ENCODE measurements around the gene GNAL.
"Not testable (repeated sequence)": the region's sequence is repeated elsewhere in the genome, so short reads cannot be mapped to it uniquely, and the experiment has no call there.

Gene GNAL

DNA sequence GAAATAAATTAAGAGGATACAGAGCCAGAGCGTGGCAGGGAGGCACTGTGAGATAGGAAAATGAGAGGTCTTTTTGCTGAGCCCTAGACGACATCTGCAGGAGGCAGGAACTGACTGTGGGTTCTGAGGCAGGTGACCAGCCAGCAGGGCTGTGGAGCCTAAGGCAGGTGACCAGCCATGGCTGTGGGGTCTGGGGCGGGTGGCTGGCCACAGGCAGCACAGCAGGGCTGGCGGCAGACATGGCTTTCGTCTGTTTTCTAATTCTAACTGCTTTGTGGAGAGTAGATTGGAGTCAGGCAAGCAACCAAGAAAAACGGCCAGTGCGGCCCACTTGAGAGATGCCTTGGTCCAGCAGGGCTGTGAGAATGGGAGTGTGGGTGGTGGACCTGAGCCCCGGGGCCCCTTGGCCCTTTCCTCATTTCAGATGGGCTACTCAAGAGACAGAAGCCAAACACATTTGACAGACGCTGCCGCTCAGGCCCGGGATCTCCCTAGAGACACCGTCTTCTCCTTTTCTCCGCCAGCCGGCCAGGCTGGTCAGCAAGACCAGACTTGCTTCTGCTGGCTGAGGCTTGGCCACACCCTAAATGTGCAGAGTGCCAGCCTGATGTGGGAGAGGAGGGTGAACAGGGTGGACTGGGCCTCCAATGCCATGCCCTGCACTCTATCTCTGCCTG is 19.7 kb upstream of the GNAL start:
- no peak for DNase-seq (ENCODE audit: low spot score)

DNA sequence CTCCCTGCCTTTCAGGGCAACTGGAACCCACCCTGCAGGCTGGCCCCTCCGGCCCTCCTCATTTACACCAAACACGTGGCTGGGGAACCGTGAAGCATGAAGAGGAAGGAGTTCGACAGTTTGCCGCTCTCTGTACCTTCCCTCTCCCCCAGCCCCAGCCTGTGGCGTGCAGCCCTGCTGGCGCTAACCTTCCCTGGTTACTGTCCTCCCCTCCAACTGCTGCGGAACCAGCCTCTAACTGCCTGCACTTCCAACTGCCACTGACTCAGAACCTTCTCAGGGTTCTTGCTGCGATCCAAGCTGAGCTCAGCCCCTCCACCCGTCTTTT is 19.2 kb upstream of the GNAL start:
- no peak for DNase-seq (ENCODE audit: low spot score)

DNA sequence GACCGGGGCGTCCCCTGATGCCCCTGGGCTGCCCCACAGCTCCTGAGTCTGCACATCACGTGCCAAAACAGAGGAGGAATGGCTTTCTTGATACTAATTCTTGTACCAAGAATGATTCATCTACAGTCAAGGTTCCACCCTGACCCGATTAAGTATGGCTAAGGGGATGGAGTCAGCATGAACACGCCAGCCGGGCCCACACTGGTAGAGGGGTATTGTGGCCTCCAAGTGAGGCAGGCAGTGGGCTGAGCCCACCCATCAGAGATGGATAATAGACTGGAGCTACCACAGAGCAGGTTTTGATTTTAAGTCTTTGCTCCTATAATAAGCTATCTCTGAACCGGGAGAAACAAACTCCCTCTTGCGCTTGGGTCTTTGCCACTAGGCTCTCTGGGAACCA is 17.9 kb upstream of the GNAL start:
- DNase-seq (ENCODE audit: low spot score): no peak

DNA sequence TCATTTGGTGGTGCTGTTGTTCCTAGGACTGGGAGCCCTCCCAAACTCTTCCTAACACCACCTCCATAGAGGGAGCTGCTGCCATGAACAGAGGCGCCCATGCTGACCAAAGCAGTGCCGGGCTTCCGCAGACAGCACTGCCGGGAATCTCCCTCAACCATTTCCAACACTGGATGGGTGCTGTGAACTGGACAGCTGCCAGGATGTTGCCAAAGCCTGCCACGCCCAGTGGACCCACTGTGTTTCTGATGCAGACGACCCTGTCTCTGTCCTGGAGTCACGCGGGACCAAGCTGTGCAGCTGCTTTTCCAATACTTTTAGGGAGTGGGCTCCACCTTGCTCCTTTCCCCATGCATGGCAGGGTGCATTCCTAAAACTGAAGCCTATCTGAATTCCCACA is 16.9 kb upstream of the GNAL start:
- DNase-seq (ENCODE audit: low spot score): no peak

DNA sequence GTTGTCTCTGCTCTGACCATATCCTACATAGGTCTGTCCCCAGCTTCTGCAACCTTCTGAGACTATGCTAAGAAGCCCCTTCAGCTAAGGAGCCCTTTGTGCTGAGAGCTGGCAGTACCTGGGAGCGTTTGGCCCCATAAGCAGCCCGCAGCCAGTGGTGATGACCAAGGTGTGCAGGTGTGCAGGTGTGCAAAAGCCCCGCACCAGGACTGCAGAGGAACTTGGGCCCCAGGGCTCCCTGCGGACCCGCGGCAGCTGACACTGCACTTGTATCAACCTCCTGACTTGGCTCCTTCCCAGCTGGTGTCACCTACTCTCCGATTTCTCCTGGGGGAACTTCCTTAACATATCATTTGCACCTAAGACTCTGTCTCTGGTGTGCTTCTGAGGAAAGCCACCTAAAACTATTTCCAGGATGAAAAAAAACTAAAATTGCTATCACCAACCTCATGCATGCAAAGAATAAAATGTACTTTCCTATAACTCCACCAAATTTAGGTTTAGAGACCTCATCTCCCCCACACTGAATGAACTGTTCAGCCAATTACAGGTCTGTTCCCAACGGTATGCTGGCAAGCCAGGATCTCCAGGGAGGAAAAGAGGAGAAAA is 16.1 kb upstream of the GNAL start:
- DNase-seq (ENCODE audit: low spot score): no peak

DNA sequence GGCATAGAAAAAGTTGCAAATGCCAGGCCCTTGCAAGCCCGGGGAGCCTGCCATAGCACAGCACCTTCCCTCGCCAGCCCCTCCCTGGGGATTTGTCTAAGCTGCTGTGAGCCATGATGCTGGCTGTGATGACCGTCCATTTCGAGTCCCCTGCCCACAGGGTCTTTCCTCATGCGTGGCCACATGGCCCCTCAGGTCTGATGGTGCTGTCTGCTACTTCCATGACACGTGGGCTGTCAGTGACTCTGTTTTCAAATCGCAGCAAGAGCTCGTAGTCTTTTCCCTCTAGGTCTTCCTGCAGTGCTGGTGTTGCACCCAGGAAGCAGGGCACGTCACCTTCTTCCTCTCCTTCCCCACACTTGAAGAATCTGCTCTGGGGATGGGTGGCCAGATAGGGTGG is 15.5 kb upstream of the GNAL start:
- no peak for DNase-seq (ENCODE audit: low spot score)

DNA sequence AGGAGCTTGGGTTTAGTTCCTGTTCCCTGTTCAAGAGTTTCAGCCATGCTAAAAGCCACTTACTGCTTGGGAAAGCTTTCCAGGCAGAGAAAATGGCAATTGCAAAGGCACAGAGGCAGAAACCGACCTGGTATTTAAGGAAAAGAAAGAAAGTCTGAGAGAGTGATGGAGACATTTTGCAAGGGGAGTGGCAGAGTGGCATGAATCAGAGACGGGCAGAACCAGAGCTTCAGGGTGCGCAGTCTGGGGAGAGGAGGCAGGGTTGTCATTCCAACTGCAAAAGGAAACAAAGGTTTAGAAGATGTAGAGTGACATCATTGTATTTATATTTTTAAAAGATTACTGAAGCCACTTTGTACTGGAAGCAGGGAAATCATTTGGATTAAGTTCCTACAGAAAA is 14.9 kb upstream of the GNAL start:
- DNase-seq (ENCODE audit: low spot score): no peak

DNA sequence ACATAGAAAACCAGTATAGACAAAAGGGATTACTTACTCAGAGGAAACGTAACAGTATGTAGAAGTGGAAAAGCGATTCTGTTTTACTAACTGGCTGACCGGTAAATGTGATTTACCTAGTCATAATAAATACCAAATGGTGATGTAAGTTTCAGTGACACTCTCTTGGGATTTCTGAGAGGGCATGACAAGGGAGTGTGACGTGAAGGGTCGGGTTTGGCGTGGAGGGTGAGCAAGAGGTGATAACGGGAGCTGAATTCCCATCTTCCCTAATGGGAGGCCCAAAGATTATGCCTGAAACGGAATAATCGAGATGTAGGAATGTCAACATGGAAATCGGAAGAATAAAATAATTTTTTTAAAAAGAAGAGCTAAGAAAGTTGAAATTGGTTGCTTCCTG is 12.7 kb upstream of the GNAL start:
- no peak for DNase-seq (ENCODE audit: low spot score)

DNA sequence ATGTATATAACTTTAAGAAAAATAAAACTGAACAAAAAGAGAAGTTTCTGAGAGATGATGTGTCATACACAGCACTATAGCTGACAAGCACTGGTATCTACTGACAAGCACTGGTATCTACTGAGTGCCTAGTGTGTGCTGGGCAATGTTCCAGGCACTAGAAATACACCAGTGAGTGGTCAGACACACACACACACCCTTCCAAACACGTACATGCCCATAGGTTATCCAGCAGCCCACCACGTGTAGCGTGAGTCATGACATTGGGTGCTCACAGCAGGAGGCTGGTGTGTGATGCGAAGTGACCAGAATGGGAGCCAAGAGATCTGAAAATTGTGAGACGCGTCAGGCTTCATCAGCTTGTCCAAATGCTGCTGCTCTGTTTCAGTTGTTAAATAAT is 12.2 kb upstream of the GNAL start:
- DNase-seq (ENCODE audit: low spot score): no peak

DNA sequence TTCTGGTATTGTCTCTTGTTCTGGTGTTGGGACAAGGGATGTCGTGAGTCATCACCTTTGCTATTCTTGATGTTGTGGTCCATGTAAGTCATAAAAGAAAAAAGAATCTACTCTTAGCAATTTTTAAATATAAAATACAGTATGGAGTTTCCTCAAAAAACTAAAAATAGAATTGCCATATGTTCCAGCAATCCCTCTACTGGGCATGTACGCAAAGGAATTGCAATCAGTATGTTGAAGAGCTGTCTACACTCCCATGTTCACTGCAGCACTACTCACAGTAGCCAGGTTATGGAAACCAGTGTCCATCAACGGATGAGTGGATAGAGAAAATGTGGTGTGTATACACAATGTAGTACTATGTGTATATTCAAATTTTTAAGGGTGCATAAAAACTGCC is 10.9 kb upstream of the GNAL start:
- no peak for DNase-seq (ENCODE audit: low spot score)

DNA sequence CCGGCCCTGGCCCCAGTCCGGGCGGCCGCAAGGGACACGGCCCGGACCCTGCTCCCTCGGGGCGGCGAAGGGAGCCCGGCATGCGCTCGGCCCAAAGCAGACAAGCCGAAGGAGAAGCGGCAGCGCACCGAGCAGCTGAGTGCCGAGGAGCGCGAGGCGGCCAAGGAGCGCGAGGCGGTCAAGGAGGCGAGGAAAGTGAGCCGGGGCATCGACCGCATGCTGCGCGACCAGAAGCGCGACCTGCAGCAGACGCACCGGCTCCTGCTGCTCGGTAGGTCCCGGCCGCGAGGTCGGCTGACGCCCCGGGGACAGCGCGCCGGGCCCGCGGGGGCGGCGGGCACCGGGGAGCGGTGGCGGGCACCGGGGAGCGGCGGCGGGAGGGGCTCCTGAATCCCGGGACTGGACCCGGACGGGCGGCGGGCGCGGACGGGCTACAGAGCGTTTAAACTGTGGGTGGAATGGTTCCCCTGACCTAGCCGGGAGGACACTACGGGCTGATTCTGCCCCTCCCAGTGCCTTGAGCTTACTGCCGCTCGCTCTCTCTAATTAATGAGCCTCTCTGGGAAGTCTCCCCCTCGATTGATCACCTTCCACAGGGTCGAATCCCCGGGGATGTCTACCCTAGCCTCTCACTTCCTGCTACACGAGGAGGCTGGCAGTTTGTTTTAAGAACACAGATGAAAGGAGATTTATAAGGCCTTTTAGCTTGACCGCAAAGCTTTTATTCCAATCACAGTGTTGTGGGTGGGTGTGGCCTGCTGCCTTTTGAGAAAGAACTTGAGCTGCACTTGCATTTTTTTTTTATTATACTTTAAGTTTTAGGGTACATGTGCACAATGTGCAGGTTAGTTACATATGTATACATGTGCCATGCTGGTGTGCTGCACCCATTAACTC is 853 bp downstream of the GNAL start:
- DNase-seq (ENCODE audit: low spot score): no peak

DNA sequence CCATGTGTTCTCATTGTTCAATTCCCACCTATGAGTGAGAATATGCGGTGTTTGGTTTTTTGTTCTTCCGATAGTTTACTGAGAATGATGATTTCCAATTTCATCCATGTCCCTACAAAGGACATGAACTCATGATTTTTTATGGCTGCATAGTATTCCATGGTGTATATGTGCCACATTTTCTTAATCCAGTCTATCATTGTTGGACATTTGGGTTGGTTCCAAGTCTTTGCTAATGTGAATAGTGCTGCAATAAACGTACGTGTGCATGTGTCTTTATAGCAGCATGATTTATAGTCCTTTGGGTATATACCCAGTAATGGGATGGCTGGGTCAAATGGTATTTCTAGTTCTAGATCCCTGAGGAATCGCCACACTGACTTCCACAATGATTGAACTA is 1.6 kb downstream of the GNAL start:
- not testable (repeated sequence) for DNase-seq (ENCODE audit: low spot score)

DNA sequence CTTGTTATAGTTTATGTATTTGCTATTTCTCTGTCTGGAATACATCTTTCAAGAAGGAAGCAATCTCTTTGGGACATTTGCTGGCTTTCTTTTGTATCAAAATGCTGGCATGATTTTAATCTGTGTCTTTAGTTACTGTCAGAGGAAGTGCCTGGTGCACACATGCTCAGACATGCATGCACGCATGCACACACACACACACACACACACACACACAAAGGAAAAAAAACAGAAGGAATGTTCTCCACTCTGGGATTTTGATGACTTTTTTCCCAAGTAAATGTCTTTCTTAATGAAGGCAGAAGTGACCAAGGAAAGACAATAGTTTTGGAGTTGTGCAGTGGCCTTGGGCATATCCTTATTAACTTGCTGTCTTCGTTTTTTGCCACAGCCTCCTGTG is 6.7 kb downstream of the GNAL start:
- DNase-seq (ENCODE audit: low spot score): no peak

DNA sequence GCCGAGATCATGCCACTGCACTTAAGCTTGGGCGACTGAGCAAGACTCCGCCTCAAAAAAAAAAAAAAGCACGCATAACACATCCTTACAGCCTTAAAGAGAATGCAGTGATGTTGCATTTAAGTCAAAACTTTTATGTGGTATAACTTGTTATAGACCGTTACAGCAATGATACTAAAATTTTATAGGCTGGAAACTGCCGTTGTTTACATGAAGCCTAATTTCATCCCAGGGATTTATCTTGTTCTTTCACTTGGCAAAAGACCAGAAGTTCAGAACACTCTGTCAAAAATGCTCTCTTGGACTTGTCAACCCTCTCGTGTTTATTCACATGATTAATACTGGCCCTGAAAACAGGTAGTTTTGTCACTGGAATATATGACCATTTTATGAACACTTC is 7.4 kb downstream of the GNAL start:
- no peak for DNase-seq (ENCODE audit: low spot score)

DNA sequence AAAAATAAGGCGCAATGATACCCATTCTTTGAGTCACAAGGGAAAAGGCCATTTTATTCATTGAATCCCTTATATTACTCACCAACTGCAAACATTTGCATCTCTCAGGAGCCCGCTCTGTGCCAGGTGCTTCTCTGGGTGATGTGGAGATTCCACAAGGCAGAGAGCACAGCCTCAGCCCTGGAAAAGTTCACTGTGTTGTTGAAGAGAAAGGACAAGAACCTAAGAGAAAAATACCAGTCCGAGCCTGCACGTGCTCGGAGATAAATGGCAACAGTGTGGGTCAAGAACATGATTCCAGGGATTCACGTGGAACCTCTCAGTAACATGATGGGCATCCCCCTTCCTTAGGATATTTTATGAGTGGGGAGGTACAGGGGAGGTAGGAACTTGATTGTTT is 11.8 kb downstream of the GNAL start:
- no peak for DNase-seq (ENCODE audit: low spot score)

DNA sequence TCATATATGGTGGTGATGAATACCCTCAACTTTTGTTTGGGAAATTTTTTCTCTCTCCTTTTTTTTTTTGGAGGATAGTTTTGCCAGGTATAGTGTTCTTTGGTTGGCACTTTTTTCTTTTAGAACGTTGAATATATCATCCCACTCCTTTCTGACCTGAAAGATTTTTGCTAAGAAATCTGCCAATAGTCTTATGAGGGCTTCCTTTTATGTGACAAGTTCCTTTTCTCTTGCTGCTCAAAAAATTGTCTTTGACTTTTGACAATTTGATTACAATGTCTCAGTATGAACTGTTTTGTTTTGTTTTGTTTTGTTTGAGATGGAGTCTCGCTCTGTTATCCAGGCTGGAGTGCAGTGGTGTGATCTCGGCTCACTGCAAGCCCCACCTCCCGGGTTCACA is 21.5 kb downstream of the GNAL start:
- DNase-seq (ENCODE audit: low spot score): no peak

DNA sequence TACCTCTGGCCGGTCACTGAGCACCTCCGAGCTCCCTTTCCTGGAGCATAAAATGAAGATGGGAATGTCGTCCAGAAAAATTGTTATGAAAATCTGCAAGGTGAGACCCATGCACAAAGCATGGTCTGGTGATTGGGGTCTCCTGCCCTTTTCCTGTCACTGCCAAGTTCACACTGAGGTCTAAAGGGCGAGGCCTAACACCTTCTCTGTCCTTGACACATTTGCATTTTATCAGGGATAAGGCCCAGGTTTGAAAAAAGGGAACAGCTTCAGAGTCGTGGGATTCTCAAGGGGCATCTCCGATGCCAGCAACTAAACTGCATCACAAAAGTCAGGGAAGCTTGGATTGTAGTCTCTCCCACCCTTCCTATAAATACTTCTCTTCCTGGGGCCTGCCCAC is 24.7 kb downstream of the GNAL start:
- DNase-seq (ENCODE audit: low spot score): no peak

DNA sequence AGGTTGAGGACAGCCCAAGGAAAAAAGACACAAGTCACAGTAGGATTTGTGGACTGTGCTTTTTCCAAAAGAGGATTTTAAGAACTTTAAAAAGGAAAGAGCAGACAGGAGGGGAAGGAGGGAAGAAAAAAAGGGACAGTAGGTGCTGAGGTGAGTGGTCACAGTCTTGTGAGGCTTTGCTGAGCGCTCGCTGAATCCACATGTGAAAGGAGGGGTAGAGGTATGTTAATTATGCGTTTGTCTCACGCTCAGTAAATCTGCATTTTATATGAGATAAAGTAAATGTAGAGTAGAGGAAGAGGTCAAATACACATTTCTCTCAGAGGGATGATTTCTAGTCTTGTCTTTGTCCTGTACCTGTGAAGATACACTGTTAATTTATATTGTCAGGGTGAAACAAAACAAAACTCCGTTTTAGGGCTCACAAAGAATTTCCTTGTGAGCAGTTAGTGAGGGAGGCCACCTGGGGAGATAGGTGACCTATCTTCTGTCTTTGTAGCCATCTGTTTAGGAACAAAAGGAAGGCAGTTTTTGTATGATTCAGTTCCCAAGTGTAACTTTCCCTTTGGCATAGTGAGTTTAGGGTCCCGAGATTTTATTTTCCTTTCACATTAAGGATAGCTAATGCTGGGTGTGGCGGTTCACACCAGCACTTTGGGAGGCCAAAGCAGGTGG is 25.3 kb downstream of the GNAL start:
- no peak for DNase-seq (ENCODE audit: low spot score)

DNA sequence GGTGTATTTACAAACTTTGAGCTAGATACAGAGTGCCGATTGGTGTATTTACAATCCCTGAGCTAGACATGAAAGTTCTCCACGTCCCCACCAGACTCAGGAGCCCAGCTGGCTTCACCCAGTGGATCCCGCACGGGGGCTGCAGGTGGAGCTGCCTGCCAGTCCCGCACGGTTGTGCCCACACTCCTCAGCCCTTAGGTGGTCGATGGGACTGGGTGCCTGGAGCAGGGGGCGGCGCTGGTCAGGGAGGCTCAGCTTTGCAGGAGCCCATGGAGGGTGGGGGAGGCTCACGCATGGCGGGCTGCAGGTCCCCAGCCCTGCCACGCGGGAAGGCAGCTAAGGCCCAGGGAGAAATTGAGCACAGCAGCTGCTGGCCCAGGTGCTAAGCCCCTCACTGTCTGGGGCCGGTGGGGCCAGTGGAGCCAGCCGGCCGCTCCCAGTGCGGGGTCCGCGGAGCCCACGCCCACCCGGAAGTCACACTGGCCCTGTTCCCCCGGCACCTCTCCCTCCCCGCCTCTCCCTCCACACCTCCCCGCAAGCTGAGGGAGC is 27.8 kb downstream of the GNAL start:
- not testable (repeated sequence) for DNase-seq (ENCODE audit: low spot score)

DNA sequence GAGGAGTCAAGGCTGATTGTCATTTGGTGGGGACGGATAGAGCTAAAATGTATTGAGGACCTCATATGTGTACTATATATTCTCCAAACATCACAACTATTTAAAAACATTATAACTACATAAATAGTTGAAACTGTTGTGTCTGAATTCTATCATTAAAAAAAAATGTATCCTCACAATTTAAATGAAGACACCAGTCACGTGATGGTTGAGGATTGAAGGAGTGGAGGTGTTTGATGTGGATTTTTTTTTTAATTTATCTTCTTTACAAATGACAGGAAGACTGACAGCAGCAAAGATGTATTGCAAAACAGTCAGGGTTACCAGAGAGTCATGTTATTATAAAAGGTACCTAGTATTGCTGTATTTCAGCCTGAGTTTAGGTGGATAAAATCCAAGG is 30.0 kb downstream of the GNAL start:
- no peak for DNase-seq (ENCODE audit: low spot score)

DNA sequence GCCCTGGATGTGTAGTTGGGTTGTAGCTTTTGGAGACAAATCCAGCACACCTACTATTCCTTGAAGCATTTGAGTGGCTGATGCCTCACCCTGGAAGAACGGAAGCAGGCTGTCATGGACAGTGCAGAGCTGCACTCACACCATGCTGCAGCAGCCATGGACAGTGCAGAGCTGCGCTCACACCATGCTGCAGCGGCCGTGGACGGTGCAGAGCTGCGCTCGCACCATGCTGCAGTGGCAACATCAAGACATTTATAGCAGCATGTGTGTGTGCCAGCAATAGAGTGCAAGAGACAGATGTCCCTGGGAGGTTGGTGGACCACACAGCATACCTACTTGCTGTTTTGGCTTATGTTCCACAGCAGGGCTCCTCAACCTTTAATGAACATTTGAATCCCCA is 30.6 kb downstream of the GNAL start:
- no peak for DNase-seq (ENCODE audit: low spot score)

DNA sequence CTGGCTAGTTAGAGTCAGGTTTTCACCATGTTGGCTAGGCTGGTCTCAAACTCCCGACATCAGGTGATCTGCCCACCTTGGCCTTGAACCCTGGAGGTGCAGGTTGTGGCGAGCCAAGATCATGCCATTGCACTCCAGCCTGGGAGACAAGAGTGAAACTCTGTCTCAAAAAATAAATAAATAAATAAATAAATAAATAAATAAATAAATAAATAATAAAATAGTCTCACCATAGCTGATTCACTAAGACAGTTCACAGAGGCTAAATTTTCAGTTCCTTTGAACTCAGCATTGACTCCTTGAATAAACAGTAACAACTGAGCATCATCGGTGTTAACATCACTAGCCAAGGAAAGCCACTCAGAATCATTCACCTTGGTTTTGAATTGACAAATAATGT is 32.7 kb downstream of the GNAL start:
- DNase-seq (ENCODE audit: low spot score): no peak

DNA sequence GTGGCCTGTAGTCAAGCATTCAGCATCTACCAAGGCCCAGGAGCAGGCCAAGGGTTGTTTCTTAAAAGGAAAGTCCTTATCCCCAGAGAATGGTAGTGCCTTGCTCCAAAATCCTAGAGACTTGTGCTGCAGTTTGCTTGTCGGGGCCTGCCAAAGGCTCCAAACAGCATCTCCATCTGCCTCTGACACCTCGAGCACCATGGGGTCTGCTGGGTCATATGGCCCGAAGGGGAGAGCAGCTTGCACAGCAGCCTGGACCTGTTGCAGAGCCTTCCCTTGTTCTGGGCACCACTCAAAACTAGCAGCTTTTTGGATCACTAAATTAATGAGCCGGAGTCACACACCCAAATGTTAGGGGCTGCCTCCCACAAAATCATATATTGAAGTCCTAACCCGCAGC is 35.7 kb downstream of the GNAL start:
- DNase-seq (ENCODE audit: low spot score): no peak

Data from Ammon's horn (tissue), 1 donor.